Activated naive CD8-positive, alpha-beta T cell treated with anti-CD3 and anti-CD28 coated beads, Interleukin-2, amount 50 U/mL, for 24 hours (primary cell): ENCODE results near the gene LMX1A.

Experiments used
- ATAC-seq: fragments of 150-1000 bp; cut with Tn5 transposase; one replicate; pipeline ENCODE4 v1.10.0; 2021
- DNase-seq: peaks from one replicate; pipeline ENCODE4 v3.0.0; 2021
- H3K27ac Mint-ChIP-seq: one replicate; pipeline ENCODE4 v1.8.0; 2021; ENCODE audit warnings: mild to moderate bottlenecking, mixed read lengths
- H3K27me3 Mint-ChIP-seq: one replicate; pipeline ENCODE4 v1.8.0; 2021; ENCODE audit warnings: mixed read lengths
- H3K36me3 Mint-ChIP-seq: one replicate; pipeline ENCODE4 v1.8.0; 2021; ENCODE audit warnings: low read depth, mixed read lengths
- H3K4me1 Mint-ChIP-seq: one replicate; pipeline ENCODE4 v1.8.0; 2021; ENCODE audit warnings: mixed read lengths
- H3K4me3 Mint-ChIP-seq: one replicate; pipeline ENCODE4 v1.8.0; 2021; ENCODE audit warnings: mild to moderate bottlenecking, moderate library complexity, mixed read lengths
- H3K9me3 Mint-ChIP-seq: one replicate; pipeline ENCODE4 v1.8.0; 2021; ENCODE audit warnings: mixed read lengths

LMX1A gene

GRCh38 chr1:165173409-165173808 lies 183.1 kb downstream of the LMX1A start:
- DNase-seq = no peak
- Mint-ChIP-seq H3K4me1 (no peaks in the 10 kb centered on the region), H3K9me3 (peaks cover 4% of the 10 kb centered on the region), H3K36me3 (no peaks in the 10 kb centered on the region), H3K27me3 (peaks cover 3% of the 10 kb centered on the region), H3K27ac (no peak overlapping the region), H3K4me3 (no peak overlapping the region)
- ATAC-seq = no peak

GRCh38 chr1:165172666-165173065 lies 183.8 kb downstream of the LMX1A start:
- H3K36me3 Mint-ChIP-seq = no peaks in the 10 kb centered on the region
- peaks cover 4% of the 10 kb centered on the region for H3K9me3 Mint-ChIP-seq
- ATAC-seq (no peak), DNase-seq (no peak)
- H3K4me1 Mint-ChIP-seq = no peaks in the 10 kb centered on the region
- no peak overlapping the region for H3K4me3 Mint-ChIP-seq
- no peak overlapping the region for H3K27ac Mint-ChIP-seq
- peaks cover 3% of the 10 kb centered on the region for H3K27me3 Mint-ChIP-seq

GRCh38 chr1:165169729-165170128 lies 186.8 kb downstream of the LMX1A start:
- ATAC-seq = no peak
- no peaks in the 10 kb centered on the region for H3K36me3 Mint-ChIP-seq
- no peak overlapping the region for H3K4me3 Mint-ChIP-seq

GRCh38 chr1:165169028-165169427 lies 187.5 kb downstream of the LMX1A start:
- peaks cover 4% of the 10 kb centered on the region for H3K9me3 Mint-ChIP-seq
- ATAC-seq (no peak), DNase-seq (no peak)
- H3K27me3 Mint-ChIP-seq = peaks cover 3% of the 10 kb centered on the region
- no peaks in the 10 kb centered on the region for H3K4me1 Mint-ChIP-seq
- H3K4me3 Mint-ChIP-seq = no peak overlapping the region
- no peaks in the 10 kb centered on the region for H3K36me3 Mint-ChIP-seq
- no peak overlapping the region for H3K27ac Mint-ChIP-seq

More at GRCh38 chr1:165169729-165170128, 186.8 kb downstream of the LMX1A start:
- no peak for DNase-seq
- Mint-ChIP-seq H3K9me3 (peaks cover 4% of the 10 kb centered on the region), H3K27ac (no peak overlapping the region), H3K4me1 (no peaks in the 10 kb centered on the region), H3K27me3 (peaks cover 3% of the 10 kb centered on the region)

GRCh38 chr1:165168467-165168866 lies 188.0 kb downstream of the LMX1A start:
- H3K4me1 Mint-ChIP-seq = no peaks in the 10 kb centered on the region
- H3K36me3 Mint-ChIP-seq = no peaks in the 10 kb centered on the region
- H3K27ac Mint-ChIP-seq = no peak overlapping the region
- ATAC-seq = no peak
- H3K27me3 Mint-ChIP-seq = peaks cover 3% of the 10 kb centered on the region
- peaks cover 4% of the 10 kb centered on the region for H3K9me3 Mint-ChIP-seq
- DNase-seq = no peak
- H3K4me3 Mint-ChIP-seq = no peak overlapping the region

- Mint-ChIP-seq H3K36me3 (no peaks in the 10 kb centered on the region), H3K4me3 (no peak overlapping the region), H3K4me1 (no peaks in the 10 kb centered on the region), H3K27me3 (no peaks in the 10 kb centered on the region), H3K27ac (no peak overlapping the region), H3K9me3 (no peaks in the 10 kb centered on the region)
- DNase-seq = no peak
- ATAC-seq = no peak
These were observed 193.8 kb downstream of the LMX1A start for GRCh38 chr1:165162671-165163241.

- no peak for DNase-seq
- no peaks in the 10 kb centered on the region for H3K9me3 Mint-ChIP-seq
- H3K36me3 Mint-ChIP-seq = no peaks in the 10 kb centered on the region
- H3K4me1 Mint-ChIP-seq = no peaks in the 10 kb centered on the region
- ATAC-seq = no peak
- H3K4me3 Mint-ChIP-seq = no peak overlapping the region
- no peak overlapping the region for H3K27ac Mint-ChIP-seq
- H3K27me3 Mint-ChIP-seq = no peaks in the 10 kb centered on the region
These were observed 195.4 kb downstream of the LMX1A start for GRCh38 chr1:165161130-165161529.

GRCh38 chr1:165153182-165153581 lies 203.3 kb downstream of the LMX1A start:
- no peak overlapping the region for H3K27ac Mint-ChIP-seq
- no peaks in the 10 kb centered on the region for H3K9me3 Mint-ChIP-seq
- no peaks in the 10 kb centered on the region for H3K36me3 Mint-ChIP-seq
- no peak for DNase-seq
- no peaks in the 10 kb centered on the region for H3K4me1 Mint-ChIP-seq
- no peak for ATAC-seq
- H3K4me3 Mint-ChIP-seq = no peak overlapping the region
- no peaks in the 10 kb centered on the region for H3K27me3 Mint-ChIP-seq

- no peaks in the 10 kb centered on the region for H3K36me3 Mint-ChIP-seq
- ATAC-seq = no peak
- no peaks in the 10 kb centered on the region for H3K4me1 Mint-ChIP-seq
- no peak for DNase-seq
- H3K4me3 Mint-ChIP-seq = no peak overlapping the region
- H3K9me3 Mint-ChIP-seq = no peaks in the 10 kb centered on the region
- H3K27me3 Mint-ChIP-seq = no peaks in the 10 kb centered on the region
- no peak overlapping the region for H3K27ac Mint-ChIP-seq
These were observed 203.8 kb downstream of the LMX1A start for GRCh38 chr1:165152727-165153126.

- no peak overlapping the region for H3K27ac Mint-ChIP-seq
- no peak overlapping the region for H3K4me3 Mint-ChIP-seq
- no peaks in the 10 kb centered on the region for H3K4me1 Mint-ChIP-seq
- H3K27me3 Mint-ChIP-seq = no peaks in the 10 kb centered on the region
- H3K9me3 Mint-ChIP-seq = no peaks in the 10 kb centered on the region
- ATAC-seq (no peak), DNase-seq (no peak)
- H3K36me3 Mint-ChIP-seq = no peaks in the 10 kb centered on the region
These were observed 204.4 kb downstream of the LMX1A start for GRCh38 chr1:165152109-165152508.
